T-helper 1 cell treated with Interleukin-12 subunit alpha and Interleukin-12 subunit beta and Interleukin-4 antibody, amounts not matched to agents 30 μg/mL and 1 μg/mL, for 36 hours (primary cell): ENCODE measurements around the gene KDM3B.

ENCODE experiments used
- H3K27ac Mint-ChIP-seq: one replicate; pipeline ENCODE4 v1.8.0; 2021; ENCODE audit warnings: mild to moderate bottlenecking, mixed read lengths
- H3K27me3 Mint-ChIP-seq: one replicate; pipeline ENCODE4 v1.8.0; 2021; ENCODE audit warnings: low read depth, mixed read lengths
- H3K36me3 Mint-ChIP-seq: one replicate; pipeline ENCODE4 v1.8.0; 2021; ENCODE audit warnings: low read depth, mixed read lengths
- H3K4me1 Mint-ChIP-seq: one replicate; pipeline ENCODE4 v1.8.0; 2021; ENCODE audit warnings: low read depth, mixed read lengths
- H3K4me3 Mint-ChIP-seq: one replicate; pipeline ENCODE4 v1.8.0; 2021; ENCODE audit warnings: mild to moderate bottlenecking, moderate library complexity, mixed read lengths
- H3K9me3 Mint-ChIP-seq: one replicate; pipeline ENCODE4 v1.8.0; 2021; ENCODE audit warnings: mixed read lengths

The KDM3B gene

DNA sequence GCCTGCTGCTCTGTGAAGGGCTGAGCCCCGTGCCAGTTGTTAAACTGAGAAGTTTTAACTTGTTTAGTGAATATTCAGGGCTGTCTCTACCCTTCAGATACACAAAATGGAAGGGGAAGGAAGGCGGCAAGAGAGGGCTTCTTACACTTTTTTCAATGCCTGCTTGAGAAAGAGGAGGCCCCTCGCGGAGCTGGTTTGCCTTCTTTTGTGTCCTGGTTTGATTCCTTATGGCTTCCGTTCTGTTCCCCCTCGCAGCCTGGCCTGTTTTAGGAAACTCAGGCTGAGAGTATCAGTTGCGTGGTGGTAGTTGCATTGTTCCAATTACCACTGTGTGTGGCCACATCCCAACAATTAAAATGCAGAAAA lies 13.4 kb upstream of the KDM3B start:
- Mint-ChIP-seq H3K4me3 (peak overlapping the region; percentile 96), H3K27me3 (no peaks in the 10 kb centered on the region), H3K36me3 (peaks cover 16% of the 10 kb centered on the region), H3K27ac (peak overlapping the region; percentile 68), H3K4me1 (peaks cover 41% of the 10 kb centered on the region), H3K9me3 (no peaks in the 10 kb centered on the region)

DNA sequence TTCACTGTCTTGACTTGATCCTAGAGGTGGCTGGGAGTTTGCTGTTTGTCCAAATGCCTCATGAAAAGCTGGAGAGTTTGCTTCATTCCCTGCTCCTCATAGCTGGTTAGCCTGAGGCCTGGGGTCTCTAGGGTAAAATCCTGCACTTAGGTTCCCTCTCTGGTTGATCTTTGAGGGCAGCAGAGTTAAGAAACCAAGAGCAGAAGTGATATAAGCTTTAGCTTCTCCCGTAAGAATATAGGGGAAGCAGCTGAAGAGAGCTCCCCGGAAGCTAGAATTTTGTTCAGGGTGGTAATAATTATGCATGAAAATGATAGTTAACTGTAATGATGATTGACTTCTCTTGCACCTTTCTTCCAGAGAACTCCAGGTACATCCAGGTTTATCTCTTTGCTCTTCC lies 13.0 kb upstream of the KDM3B start:
- Mint-ChIP-seq H3K4me3 (peak overlapping the region; percentile 96), H3K9me3 (no peaks in the 10 kb centered on the region), H3K36me3 (peaks cover 19% of the 10 kb centered on the region), H3K27ac (peak overlapping the region; percentile 68), H3K4me1 (peaks cover 41% of the 10 kb centered on the region), H3K27me3 (no peaks in the 10 kb centered on the region)

DNA sequence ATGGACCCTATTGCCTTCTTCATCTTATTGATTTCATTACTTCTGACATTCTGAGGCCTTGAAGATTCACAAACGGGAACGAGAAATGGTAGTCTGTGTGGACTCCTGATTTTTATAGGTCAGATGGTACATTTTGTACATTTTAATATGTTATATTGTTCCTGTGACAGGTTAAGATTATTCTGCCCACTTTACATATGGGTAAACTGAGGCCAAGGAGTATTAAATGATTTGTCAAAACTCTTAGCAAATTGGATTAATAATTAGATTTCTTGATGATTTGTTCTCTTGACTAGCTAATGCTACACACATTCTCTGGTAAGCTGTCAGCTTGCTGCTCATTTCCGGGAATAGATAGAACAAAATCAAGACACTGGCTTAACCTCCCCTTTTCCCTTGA lies 12.5 kb upstream of the KDM3B start:
- no peaks in the 10 kb centered on the region for H3K9me3 Mint-ChIP-seq
- no peaks in the 10 kb centered on the region for H3K27me3 Mint-ChIP-seq
- no peak overlapping the region for H3K27ac Mint-ChIP-seq
- H3K36me3 Mint-ChIP-seq, result peaks cover 23% of the 10 kb centered on the region
- peak overlapping the region; percentile 96 for H3K4me3 Mint-ChIP-seq
- peaks cover 41% of the 10 kb centered on the region for H3K4me1 Mint-ChIP-seq

DNA sequence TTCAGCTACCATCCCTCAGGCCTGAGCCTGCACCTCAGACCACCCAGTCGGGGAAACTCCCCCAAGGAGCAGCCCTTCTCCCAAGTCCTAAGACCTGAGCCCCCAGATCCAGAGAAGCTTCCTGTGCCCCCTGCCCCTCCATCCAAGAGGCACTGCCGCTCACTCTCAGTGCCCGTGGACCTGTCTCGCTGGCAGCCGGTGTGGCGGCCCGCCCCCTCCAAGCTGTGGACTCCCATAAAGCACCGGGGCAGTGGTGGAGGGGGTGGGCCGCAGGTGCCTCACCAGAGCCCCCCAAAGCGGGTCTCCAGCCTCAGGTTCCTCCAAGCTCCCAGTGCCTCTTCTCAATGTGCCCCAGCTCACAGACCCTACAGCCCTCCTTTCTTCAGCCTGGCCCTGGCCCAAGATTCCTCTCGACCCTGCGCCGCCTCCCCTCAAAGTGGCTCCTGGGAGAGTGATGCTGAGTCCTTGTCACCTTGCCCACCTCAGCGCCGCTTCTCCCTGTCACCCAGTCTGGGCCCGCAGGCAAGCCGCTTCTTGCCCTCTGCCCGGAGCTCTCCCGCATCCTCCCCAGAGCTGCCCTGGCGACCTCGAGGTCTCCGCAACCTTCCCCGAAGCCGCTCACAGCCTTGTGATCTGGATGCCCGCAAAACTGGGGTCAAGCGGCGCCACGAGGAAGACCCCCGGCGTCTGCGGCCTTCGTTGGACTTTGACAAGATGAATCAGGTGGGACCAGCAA lies 7.4 kb upstream of the KDM3B start:
- H3K4me1 Mint-ChIP-seq, result peaks cover 21% of the 10 kb centered on the region
- no peaks in the 10 kb centered on the region for H3K27me3 Mint-ChIP-seq
- H3K4me3 Mint-ChIP-seq, result no peak overlapping the region
- no peaks in the 10 kb centered on the region for H3K9me3 Mint-ChIP-seq
- H3K27ac Mint-ChIP-seq, result no peak overlapping the region
- peaks cover 38% of the 10 kb centered on the region for H3K36me3 Mint-ChIP-seq

DNA sequence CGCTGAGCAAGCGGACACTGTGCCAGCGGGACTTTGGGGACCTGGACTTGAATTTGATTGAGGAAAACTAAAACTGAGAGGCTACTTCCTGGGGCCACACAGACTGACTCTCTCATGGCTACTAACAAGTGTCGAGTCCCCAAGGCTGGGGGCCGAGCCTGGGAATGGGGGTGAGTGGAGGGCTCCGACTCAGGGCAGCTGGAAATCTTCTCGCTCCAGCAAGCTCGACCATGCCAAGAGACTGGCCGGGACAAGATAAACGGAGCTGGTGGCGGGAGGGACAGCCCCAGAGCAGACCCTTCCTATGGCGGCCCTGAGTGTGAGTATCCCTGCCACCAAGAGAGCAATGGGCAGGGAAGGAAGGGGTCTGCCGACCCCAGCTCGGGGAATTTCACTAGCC lies 5.6 kb upstream of the KDM3B start:
- H3K27ac Mint-ChIP-seq, result no peak overlapping the region
- H3K27me3 Mint-ChIP-seq, result no peaks in the 10 kb centered on the region
- no peak overlapping the region for H3K4me3 Mint-ChIP-seq
- peaks cover 34% of the 10 kb centered on the region for H3K36me3 Mint-ChIP-seq
- peaks cover 8% of the 10 kb centered on the region for H3K9me3 Mint-ChIP-seq
- peaks cover 13% of the 10 kb centered on the region for H3K4me1 Mint-ChIP-seq

DNA sequence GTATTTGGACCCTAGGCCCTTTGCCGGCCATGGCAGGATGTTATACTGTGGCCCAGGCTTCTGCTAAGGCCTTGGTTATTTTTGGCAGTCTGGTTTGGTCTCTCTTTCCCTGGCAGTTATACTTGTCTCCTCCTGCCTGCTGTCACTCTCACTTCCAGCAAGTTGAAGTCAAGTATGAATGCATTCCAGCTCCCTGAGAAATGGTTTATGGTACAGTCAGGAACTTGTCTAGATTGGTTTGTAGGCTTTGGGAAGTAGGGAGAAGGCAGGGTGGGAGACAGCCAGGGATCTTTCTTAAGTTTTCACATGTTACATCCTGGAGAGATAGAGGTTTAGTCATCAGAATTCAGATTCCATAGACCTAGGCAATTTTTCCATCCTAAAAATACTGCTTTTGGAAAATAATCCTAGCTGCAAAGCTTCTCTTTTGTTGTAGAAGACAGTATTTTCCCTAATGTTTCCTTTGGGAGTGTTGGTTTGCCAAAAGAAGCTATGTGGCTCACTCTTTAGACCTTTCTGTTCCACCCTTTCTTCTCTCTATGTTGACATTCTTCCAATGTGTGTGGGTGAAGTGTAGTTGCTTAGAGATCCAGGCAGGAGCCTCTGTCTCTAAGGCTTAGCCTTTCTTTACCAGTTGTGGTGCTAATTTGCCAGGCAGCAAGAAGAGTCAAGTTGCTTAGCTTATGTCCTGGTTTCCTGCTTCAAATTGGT lies 2.5 kb upstream of the KDM3B start:
- H3K27ac Mint-ChIP-seq, result no peak overlapping the region
- peaks cover 13% of the 10 kb centered on the region for H3K9me3 Mint-ChIP-seq
- peaks cover 28% of the 10 kb centered on the region for H3K4me1 Mint-ChIP-seq
- H3K27me3 Mint-ChIP-seq, result no peaks in the 10 kb centered on the region
- H3K4me3 Mint-ChIP-seq, result no peak overlapping the region
- peaks cover 33% of the 10 kb centered on the region for H3K36me3 Mint-ChIP-seq

DNA sequence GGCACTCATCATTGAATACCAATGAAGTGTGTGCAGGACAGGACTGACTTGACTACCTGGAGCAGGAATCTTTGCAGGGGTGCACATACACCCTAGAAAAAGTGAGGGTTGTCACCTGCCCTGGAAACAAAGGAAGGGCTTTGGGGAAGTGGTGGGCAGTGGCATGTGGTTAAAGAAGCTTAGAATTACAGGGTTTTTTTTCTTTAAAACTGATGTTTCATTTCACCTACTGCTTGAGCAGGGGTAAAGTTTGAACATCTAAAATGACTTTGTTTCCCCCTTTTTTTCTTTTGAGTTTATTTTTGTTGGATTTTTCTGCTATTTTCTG lies 2.0 kb upstream of the KDM3B start:
- H3K9me3 Mint-ChIP-seq, result peaks cover 13% of the 10 kb centered on the region
- no peak overlapping the region for H3K4me3 Mint-ChIP-seq
- H3K4me1 Mint-ChIP-seq, result peaks cover 31% of the 10 kb centered on the region
- H3K27ac Mint-ChIP-seq, result peak overlapping the region; percentile 37
- H3K36me3 Mint-ChIP-seq, result peaks cover 31% of the 10 kb centered on the region
- H3K27me3 Mint-ChIP-seq, result no peaks in the 10 kb centered on the region

DNA sequence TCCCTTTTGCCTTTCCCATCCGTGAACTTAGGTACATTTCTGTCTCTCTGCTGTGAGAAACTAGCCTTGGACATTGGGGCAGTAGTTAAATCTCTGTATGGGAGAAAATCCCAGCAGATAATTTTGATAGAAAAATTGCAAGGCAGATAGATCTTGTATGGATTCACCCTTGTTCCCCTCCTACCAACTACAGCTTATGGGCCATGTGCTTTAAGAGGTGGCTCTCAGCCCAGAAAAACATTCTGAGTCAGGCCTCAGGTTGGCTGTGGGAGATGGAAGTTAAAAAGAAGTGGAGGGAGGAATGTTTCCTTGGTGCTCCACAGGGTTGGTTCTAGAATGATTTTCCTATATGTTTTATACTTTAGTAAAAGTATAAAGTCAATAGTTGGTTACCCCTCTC lies 1.4 kb upstream of the KDM3B start:
- Mint-ChIP-seq H3K27ac (no peak overlapping the region), H3K4me3 (no peak overlapping the region), H3K9me3 (peaks cover 13% of the 10 kb centered on the region), H3K27me3 (no peaks in the 10 kb centered on the region), H3K36me3 (peaks cover 29% of the 10 kb centered on the region), H3K4me1 (peaks cover 34% of the 10 kb centered on the region)

DNA sequence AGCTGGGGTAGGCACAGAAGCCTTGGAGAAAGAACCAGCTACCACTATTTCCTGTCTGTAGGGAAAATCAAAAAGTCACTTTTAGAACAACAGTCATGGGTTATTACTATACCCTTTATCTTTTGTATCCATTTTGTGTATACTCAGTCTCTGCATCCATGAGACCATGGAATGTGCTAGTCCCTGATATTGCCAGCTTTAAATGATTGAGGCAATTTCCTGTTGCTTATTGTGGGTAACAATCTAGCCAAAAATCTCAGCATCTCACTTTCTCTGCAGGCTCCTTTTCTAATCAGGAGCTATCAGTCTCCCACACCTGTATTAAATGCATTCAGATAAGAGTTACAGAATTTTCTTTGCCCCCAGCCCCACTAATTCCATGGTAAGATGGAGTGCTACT lies 968 bp upstream of the KDM3B start:
- no peak overlapping the region for H3K27ac Mint-ChIP-seq
- peaks cover 13% of the 10 kb centered on the region for H3K9me3 Mint-ChIP-seq
- peak overlapping the region; percentile 70 for H3K4me3 Mint-ChIP-seq
- H3K27me3 Mint-ChIP-seq, result no peaks in the 10 kb centered on the region
- peaks cover 36% of the 10 kb centered on the region for H3K4me1 Mint-ChIP-seq
- H3K36me3 Mint-ChIP-seq, result peaks cover 29% of the 10 kb centered on the region

DNA sequence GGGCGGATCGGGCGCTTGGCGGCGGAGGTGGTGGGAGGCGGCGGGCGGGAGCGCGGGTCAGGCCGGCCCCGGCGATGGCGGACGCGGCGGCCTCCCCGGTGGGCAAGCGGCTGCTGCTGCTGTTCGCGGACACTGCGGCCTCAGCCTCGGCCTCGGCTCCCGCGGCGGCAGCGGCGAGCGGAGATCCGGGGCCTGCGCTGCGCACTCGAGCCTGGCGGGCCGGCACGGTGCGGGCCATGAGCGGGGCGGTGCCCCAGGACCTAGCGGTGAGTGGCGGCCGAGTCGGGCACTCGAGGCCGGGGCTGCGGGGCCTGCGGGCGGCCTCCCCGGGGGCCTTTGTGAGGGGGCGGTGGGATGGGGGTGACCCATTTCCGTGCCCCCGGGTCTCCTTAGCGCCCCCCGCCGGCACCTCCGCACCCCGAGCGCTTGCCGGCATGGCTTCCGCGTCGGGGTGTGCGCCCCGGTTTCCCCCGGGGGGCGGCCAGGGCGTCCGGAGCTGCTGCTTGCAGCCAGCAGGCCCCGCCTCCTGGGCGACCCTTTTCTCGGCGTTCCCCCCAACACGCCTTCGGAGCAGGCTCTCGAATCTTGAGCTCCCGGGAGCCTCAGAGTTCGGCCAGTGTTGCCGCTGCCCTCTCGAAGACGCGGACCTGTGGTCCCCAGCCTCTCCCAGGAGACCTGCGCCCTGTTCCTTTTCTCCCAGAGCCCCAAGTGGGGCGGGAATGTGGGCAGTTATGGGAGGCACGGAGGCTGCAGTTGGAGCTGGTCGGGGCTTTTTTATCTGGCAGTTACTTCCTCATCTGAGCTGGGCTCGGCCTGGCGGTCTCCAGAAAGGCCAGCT lies 456 bp downstream of the KDM3B start:
- Mint-ChIP-seq H3K4me3 (peak overlapping the region; percentile 96), H3K4me1 (peaks cover 33% of the 10 kb centered on the region), H3K27me3 (no peaks in the 10 kb centered on the region), H3K9me3 (peaks cover 13% of the 10 kb centered on the region), H3K27ac (peak overlapping the region; percentile 93), H3K36me3 (peaks cover 19% of the 10 kb centered on the region)

DNA sequence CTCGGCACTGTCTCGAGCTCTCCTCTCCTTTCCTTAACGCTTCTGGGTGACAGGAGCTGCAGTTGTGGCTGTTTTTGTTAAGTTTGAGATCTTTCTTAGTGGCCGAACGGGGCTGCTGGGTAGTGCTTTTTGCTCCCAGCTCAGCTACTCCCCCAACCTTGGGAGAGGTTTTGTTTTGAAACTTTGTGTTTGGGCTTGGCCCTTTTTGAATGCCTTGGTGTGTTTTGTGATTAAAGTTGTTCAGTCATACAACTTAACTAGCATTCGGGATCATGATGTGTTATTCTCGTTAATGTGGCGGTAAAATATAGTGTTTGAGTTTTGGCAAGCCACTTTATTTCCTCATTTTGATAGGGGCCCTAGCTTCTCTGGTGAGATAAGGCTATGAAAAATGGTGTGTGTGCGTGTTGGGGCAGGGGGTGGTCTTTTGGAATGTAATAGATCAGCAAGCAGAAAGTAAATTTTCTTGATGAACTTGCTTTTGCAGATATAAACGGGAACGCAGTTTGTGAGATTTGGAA lies 1.1 kb downstream of the KDM3B start:
- Mint-ChIP-seq H3K4me1 (peaks cover 33% of the 10 kb centered on the region), H3K27me3 (no peaks in the 10 kb centered on the region), H3K9me3 (peaks cover 13% of the 10 kb centered on the region), H3K36me3 (peaks cover 18% of the 10 kb centered on the region), H3K27ac (peak overlapping the region; percentile 93), H3K4me3 (peak overlapping the region; percentile 96)

DNA sequence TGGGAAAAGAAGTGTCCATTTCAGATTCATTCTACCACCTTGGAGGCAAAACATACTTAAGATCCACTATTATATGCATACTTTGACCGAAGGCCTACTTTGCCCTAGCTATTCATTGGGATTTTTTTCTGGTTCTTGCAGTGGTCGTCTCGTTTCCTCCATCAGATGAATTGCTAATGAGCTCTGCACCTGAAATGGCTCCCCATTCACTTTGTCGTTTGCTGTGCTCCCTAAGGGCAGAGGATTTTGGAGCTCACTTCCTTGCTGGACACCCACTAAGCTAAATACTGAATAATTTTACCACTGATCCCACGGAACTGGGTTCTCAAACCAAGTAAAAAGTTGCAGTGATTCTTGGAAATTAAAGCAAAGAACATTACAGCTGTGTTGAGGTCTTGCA lies 1.9 kb downstream of the KDM3B start:
- H3K27ac Mint-ChIP-seq, result peak overlapping the region; percentile 93
- H3K27me3 Mint-ChIP-seq, result no peaks in the 10 kb centered on the region
- peaks cover 13% of the 10 kb centered on the region for H3K9me3 Mint-ChIP-seq
- peaks cover 33% of the 10 kb centered on the region for H3K4me1 Mint-ChIP-seq
- H3K4me3 Mint-ChIP-seq, result peak overlapping the region; percentile 96
- H3K36me3 Mint-ChIP-seq, result peaks cover 18% of the 10 kb centered on the region

DNA sequence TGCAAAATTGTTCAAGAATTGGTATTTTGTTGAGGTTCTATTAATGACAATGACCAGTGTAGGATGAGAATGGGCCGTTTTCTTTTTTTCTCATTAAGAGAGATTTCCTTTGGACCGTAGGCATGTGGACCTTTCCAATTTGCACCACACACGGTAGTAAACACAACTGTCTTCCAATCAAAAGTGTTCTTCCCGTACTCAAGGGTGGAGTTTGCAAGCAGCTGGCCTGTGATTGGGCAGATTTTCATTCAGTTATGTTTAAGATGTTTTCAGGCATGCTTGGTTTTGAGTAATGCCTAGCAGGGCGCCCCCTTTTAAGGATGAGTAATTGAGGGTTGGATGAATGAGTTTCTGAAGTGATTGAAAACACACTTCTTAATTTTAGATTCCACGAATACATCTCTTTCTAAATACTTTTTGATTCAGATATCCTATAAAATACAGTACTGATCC lies 2.5 kb downstream of the KDM3B start:
- H3K27ac Mint-ChIP-seq, result peak overlapping the region; percentile 93
- peaks cover 13% of the 10 kb centered on the region for H3K9me3 Mint-ChIP-seq
- H3K27me3 Mint-ChIP-seq, result no peaks in the 10 kb centered on the region
- H3K4me3 Mint-ChIP-seq, result peak overlapping the region; percentile 96
- H3K4me1 Mint-ChIP-seq, result peaks cover 36% of the 10 kb centered on the region
- peaks cover 18% of the 10 kb centered on the region for H3K36me3 Mint-ChIP-seq

DNA sequence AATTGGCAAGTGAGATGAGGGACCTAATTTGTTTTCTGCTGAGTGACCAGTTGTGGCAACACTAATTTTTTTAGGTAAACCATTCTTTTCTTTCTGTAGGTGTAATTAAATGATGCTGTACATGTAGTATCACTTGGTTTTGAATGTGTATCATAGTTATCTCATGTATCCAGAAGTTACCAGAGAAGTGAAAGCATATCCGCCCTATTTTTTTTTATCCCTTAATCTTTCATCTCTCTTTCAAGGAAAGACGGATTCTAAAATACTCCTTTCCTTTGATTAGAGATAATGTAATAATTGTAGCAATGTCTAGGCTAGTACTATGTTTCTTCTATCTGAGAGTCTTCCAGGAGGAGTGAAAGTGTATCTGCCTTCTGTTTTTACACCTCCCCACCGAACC lies 7.1 kb downstream of the KDM3B start:
- Mint-ChIP-seq H3K27me3 (no peaks in the 10 kb centered on the region), H3K4me3 (no peak overlapping the region), H3K27ac (no peak overlapping the region), H3K9me3 (no peaks in the 10 kb centered on the region), H3K36me3 (peaks cover 4% of the 10 kb centered on the region), H3K4me1 (peaks cover 20% of the 10 kb centered on the region)
